MCF 10A (cell line): ENCODE data around the gene ZWILCH. TPM values are rescaled to one million over a fixed set of nuclear protein-coding genes. Genes with fewer than 3 reads are reported as not detected.
"Not testable (repeated sequence)": the region's sequence is repeated elsewhere in the genome, so short reads cannot be mapped to it uniquely, and the experiment has no call there.

Experiments used
- BruUV-seq: library from RNA; stranded (reverse); fragments of 400-500 nt; replicated peaks from 2 replicates; lab custom pipeline; 2021; lab: Mats Ljungman, UMichigan
- CTCF ChIA-PET: fragments of 300-600 bp; sonication (Branson Sonifier 250); formaldehyde crosslinking; extraction: SDS; loops from one replicate; lab custom pipeline; 2021; ENCODE audit warnings: antibody characterized with exemption, inconsistent platforms; lab: Yijun Ruan, JAX
- POLR2A ChIA-PET: fragments of 300-600, 350-650 bp; sonication (Branson Sonifier 250); formaldehyde crosslinking; extraction: SDS; loops from one replicate; lab custom pipeline; 2020; ENCODE audit warnings: antibody characterized with exemption, inconsistent platforms; lab: Yijun Ruan, JAX
- DNase-seq: peaks from one replicate; pipeline ENCODE4 v3.0.0-alpha.2; 2018; ENCODE audit not compliant: unreplicated experiment
- H3K27ac Mint-ChIP-seq: one replicate; pipeline ENCODE4 v1.8.0; 2022; ENCODE audit warnings: mild to moderate bottlenecking, low read depth, mixed read lengths; ENCODE audit not compliant: unreplicated experiment
- H3K27me3 Mint-ChIP-seq: one replicate; pipeline ENCODE4 v1.8.0; 2022; ENCODE audit warnings: mixed read lengths; ENCODE audit not compliant: insufficient read depth, unreplicated experiment
- H3K36me3 Mint-ChIP-seq: one replicate; pipeline ENCODE4 v1.8.0; 2022; ENCODE audit warnings: mild to moderate bottlenecking, moderate library complexity, mixed read lengths; ENCODE audit not compliant: insufficient read depth, unreplicated experiment
- H3K4me1 Mint-ChIP-seq: one replicate; pipeline ENCODE4 v1.8.0; 2022; ENCODE audit warnings: mixed read lengths; ENCODE audit not compliant: insufficient read depth, unreplicated experiment
- H3K4me3 Mint-ChIP-seq: one replicate; pipeline ENCODE4 v1.8.0; 2022; ENCODE audit warnings: mild to moderate bottlenecking, moderate library complexity, mixed read lengths; ENCODE audit not compliant: unreplicated experiment
- H3K9me3 Mint-ChIP-seq: one replicate; pipeline ENCODE4 v1.8.0; 2022; ENCODE audit warnings: mixed read lengths; ENCODE audit not compliant: unreplicated experiment
- CTCF ChIP-seq: fragments of 200-600 bp; IDR thresholded peaks from one replicate; pipeline ENCODE4 v1.8.0; 2022; ENCODE audit warnings: antibody characterized with exemption, mild to moderate bottlenecking; ENCODE audit not compliant: unreplicated experiment
- intact Hi-C: fragments of 100-400 bp; cut with micrococcal nuclease; formaldehyde crosslinking; loops from 2 replicates; pipeline ENCODE4 v1.14.1; 2022
- total RNA-seq: library from RNA; stranded (reverse); gene quantifications from 2 replicates; pipeline ENCODE4 v1.2.3, GENCODE V29; 2022

Gene ZWILCH
- total RNA-seq, 1 experiment from 2014 or later, result 27.4 TPM

- intact Hi-C loops, result no loop called here
- DNase-seq, result no peak
- Mint-ChIP-seq H3K36me3 (no peaks in the 10 kb centered on the region), H3K4me3 (no peak overlapping the region), H3K27me3 (peaks cover 20% of the 10 kb centered on the region), H3K4me1 (no peaks in the 10 kb centered on the region), H3K9me3 (no peaks in the 10 kb centered on the region), H3K27ac (no peak overlapping the region)
- no peak for TF ChIP-seq CTCF
- ChIA-PET CTCF (no interaction called here), POLR2A (no interaction called here)
- no TSS peak for BruUV-seq
Measured at GRCh38 chr15:66588971-66589370, 83.8 kb downstream of the ZWILCH start.

GRCh38 chr15:66589429-66589828 is 84.3 kb downstream of the ZWILCH start:
- H3K4me1 Mint-ChIP-seq, H3K4me3 Mint-ChIP-seq, H3K9me3 Mint-ChIP-seq, intact Hi-C loops, H3K27ac Mint-ChIP-seq, DNase-seq, CTCF ChIA-PET, H3K36me3 Mint-ChIP-seq, BruUV-seq: not testable (repeated sequence)
- H3K27me3 Mint-ChIP-seq, result peaks cover 23% of the 10 kb centered on the region
- POLR2A ChIA-PET, result interaction anchor here (0.7 kb wide), 1 partner anchor 68 kb away, joined by 3 read pairs; no protein-coding TSS in a partner anchor

- no TSS peak for BruUV-seq
- intact Hi-C loops, result no loop called here
- no peak overlapping the region for H3K27ac Mint-ChIP-seq
- no peaks in the 10 kb centered on the region for H3K4me1 Mint-ChIP-seq
- DNase-seq, result no peak
- no peaks in the 10 kb centered on the region for H3K36me3 Mint-ChIP-seq
- H3K27me3 Mint-ChIP-seq, result peaks cover 33% of the 10 kb centered on the region
- H3K4me3 Mint-ChIP-seq, result no peak overlapping the region
- H3K9me3 Mint-ChIP-seq, result no peaks in the 10 kb centered on the region
- no peak for TF ChIP-seq CTCF
- ChIA-PET POLR2A (no interaction called here), CTCF (interaction anchor here (0.7 kb wide), 1 partner anchor 57 kb away, joined by 3 read pairs; no protein-coding TSS in a partner anchor)
Measured at GRCh38 chr15:66590435-66590834, 85.3 kb downstream of the ZWILCH start.

GRCh38 chr15:66591322-66591862 is 86.3 kb downstream of the ZWILCH start:
- Mint-ChIP-seq H3K4me3 (no peak overlapping the region), H3K36me3 (no peaks in the 10 kb centered on the region), H3K9me3 (no peaks in the 10 kb centered on the region), H3K4me1 (no peaks in the 10 kb centered on the region), H3K27me3 (peaks cover 33% of the 10 kb centered on the region), H3K27ac (no peak overlapping the region)
- POLR2A ChIA-PET, result no interaction called here
- intact Hi-C loops, result no loop called here
- TF ChIP-seq CTCF, result no peak
- CTCF ChIA-PET, result interaction anchor here (0.7 kb wide), 1 partner anchor 147 kb away, joined by 3 read pairs; no protein-coding TSS in a partner anchor
- no peak for DNase-seq
- no TSS peak for BruUV-seq
